Karpas-422 (cell line): Measurements from ENCODE around the gene CSTB. TPM values are rescaled to one million over a fixed set of nuclear protein-coding genes. Genes with fewer than 3 reads are reported as not detected.

ENCODE experiments used
- DNase-seq: peaks from one replicate; pipeline ENCODE4 v3.0.0-alpha.2; 2015
- H2AFZ ChIP-seq: fragments of 200-600 bp; sonication (generic); 2 replicates; pipeline ENCODE4 v1.6.1; 2014; ENCODE audit warnings: antibody characterized with exemption, low read length, mixed read lengths
- H3K27ac ChIP-seq: fragments of 200-600 bp; sonication (generic); 2 replicates; pipeline ENCODE4 v1.5.1; 2014; ENCODE audit warnings: mild to moderate bottlenecking, low read length, moderate library complexity
- H3K27me3 ChIP-seq: fragments of 200-600 bp; sonication (generic); 2 replicates; pipeline ENCODE4 v1.6.1; 2014; ENCODE audit warnings: low read length, mixed read lengths
- H3K36me3 ChIP-seq: fragments of 200-600 bp; sonication (generic); 2 replicates; pipeline ENCODE4 v1.6.1; 2014; ENCODE audit warnings: low read length, mixed read lengths; ENCODE audit not compliant: insufficient read depth
- H3K4me1 ChIP-seq: fragments of 200-600 bp; sonication (generic); 2 replicates; pipeline ENCODE4 v1.6.1; 2014; ENCODE audit warnings: mild to moderate bottlenecking, low read length, mixed read lengths
- H3K4me2 ChIP-seq: fragments of 200-600 bp; sonication (generic); 2 replicates; pipeline ENCODE4 v1.6.1; 2014; ENCODE audit warnings: low read length, low read depth, mild to moderate bottlenecking; ENCODE audit not compliant: poor library complexity, severe bottlenecking
- H3K4me3 ChIP-seq: fragments of 200-600 bp; sonication (generic); 2 replicates; pipeline ENCODE4 v1.5.1; 2014; ENCODE audit warnings: mild to moderate bottlenecking, antibody characterized with exemption, low read length, mixed read lengths
- H3K79me2 ChIP-seq: fragments of 200-600 bp; sonication (generic); 2 replicates; pipeline ENCODE4 v1.6.1; 2014; ENCODE audit warnings: mild to moderate bottlenecking, low read length, mixed read lengths
- H3K9ac ChIP-seq: fragments of 200-600 bp; sonication (generic); 2 replicates; pipeline ENCODE4 v1.6.0; 2014; ENCODE audit warnings: low read length
- H3K9me2 ChIP-seq: fragments of 200-600 bp; sonication (generic), shearing (Covaris generic); replicated peaks from 2 replicates; pipeline ENCODE4 v1.6.0; 2014; ENCODE audit warnings: mild to moderate bottlenecking, low read length, moderate library complexity; ENCODE audit not compliant: insufficient read depth
- H3K9me3 ChIP-seq: fragments of 300-700, 200-600 bp; sonication (generic); 2 replicates; pipeline ENCODE4 v1.6.1; 2014; ENCODE audit warnings: low read length, mixed read lengths
- H4K20me1 ChIP-seq: fragments of 200-600 bp; sonication (generic); 2 replicates; pipeline ENCODE4 v1.6.1; 2014; ENCODE audit warnings: mild to moderate bottlenecking, antibody characterized with exemption, low read length, low read depth; ENCODE audit not compliant: insufficient read depth
- total RNA-seq: library from RNA; depleted of rRNA; stranded (reverse); fragments of >200 nt; shearing (Covaris generic); gene quantifications from 2 replicates; pipeline ENCODE4 v1.2.3, GENCODE V29; 2014; ENCODE audit warnings: low replicate concordance

Gene CSTB
- total RNA-seq, 1 experiment from 2014 or later, result 28.0 TPM

GRCh38 chr21:43790010-43790524, 14.0 kb upstream of the CSTB start:
- H3K27ac ChIP-seq, result peak overlapping the region; percentile 37; the same call in 1 of the 2 replicates
- H3K9me3 ChIP-seq, result no peaks in the 10 kb centered on the region
- peaks cover 17% of the 10 kb centered on the region for H4K20me1 ChIP-seq
- H3K27me3 ChIP-seq, result no peaks in the 10 kb centered on the region
- no peak overlapping the region for H2AFZ ChIP-seq
- H3K4me2 ChIP-seq, result peak overlapping the region; percentile 97
- H3K4me1 ChIP-seq, result peaks cover 17% of the 10 kb centered on the region
- DNase-seq, result no peak
- no peaks in the 10 kb centered on the region for H3K9me2 ChIP-seq
- peaks cover 26% of the 10 kb centered on the region; the same call in 1 of the 2 replicates for H3K36me3 ChIP-seq
- peaks cover 47% of the 10 kb centered on the region for H3K79me2 ChIP-seq
- H3K4me3 ChIP-seq, result peak overlapping the region; percentile 97
- H3K9ac ChIP-seq, result peak overlapping the region; percentile 98

- H2AFZ ChIP-seq, result peak within 1 kb of the TSS; percentile 82
These were observed 13.3 kb upstream of the CSTB start, which contains the start of gene RRP1 for GRCh38 chr21:43789276-43790009. Gene RRP1, plus strand, starts transcription at chr21:43789577. Its CDS starts 53 bp downstream, at chr21:43789630.

GRCh38 chr21:43786807-43787440, 10.8 kb upstream of the CSTB start:
- Histone ChIP-seq H2AFZ (no peak overlapping the region), H3K36me3 (peaks cover 6% of the 10 kb centered on the region; the same call in 1 of the 2 replicates), H3K27ac (no peak overlapping the region), H3K79me2 (peaks cover 26% of the 10 kb centered on the region), H3K9ac (no peak overlapping the region), H3K4me1 (peaks cover 17% of the 10 kb centered on the region), H3K4me3 (no peak overlapping the region), H3K9me3 (no peaks in the 10 kb centered on the region), H3K9me2 (no peaks in the 10 kb centered on the region), H4K20me1 (peaks cover 7% of the 10 kb centered on the region), H3K4me2 (no peak overlapping the region), H3K27me3 (no peaks in the 10 kb centered on the region)
- DNase-seq, result no peak

More at GRCh38 chr21:43789276-43790009, 13.3 kb upstream of the CSTB start, which contains the start of gene RRP1:
- H3K27ac ChIP-seq, result peak within 1 kb of the TSS; percentile 52
- peak; percentile 97 for DNase-seq
- H3K4me3 ChIP-seq, result peak within 1 kb of the TSS; percentile 97
- peaks cover 26% of the 10 kb centered on the region; the same call in 1 of the 2 replicates for H3K36me3 ChIP-seq
- no peaks in the 10 kb centered on the region for H3K9me3 ChIP-seq
- H3K9ac ChIP-seq, result peak within 1 kb of the TSS; percentile 98
- H3K27me3 ChIP-seq, result no peaks in the 10 kb centered on the region
- H3K4me2 ChIP-seq, result peak within 1 kb of the TSS; percentile 97
- no peaks in the 10 kb centered on the region for H3K9me2 ChIP-seq
- peaks cover 17% of the 10 kb centered on the region for H3K4me1 ChIP-seq
- peaks cover 43% of the 10 kb centered on the region for H3K79me2 ChIP-seq
- H4K20me1 ChIP-seq, result peaks cover 11% of the 10 kb centered on the region

- no peak overlapping the region for H2AFZ ChIP-seq
These were observed 10.2 kb upstream of the CSTB start for GRCh38 chr21:43786300-43786806.

GRCh38 chr21:43785134-43785533, 9.0 kb upstream of the CSTB start:
- Histone ChIP-seq H3K4me3 (no peak overlapping the region), H3K27me3 (no peaks in the 10 kb centered on the region), H3K9ac (no peak overlapping the region), H2AFZ (no peak overlapping the region), H3K9me2 (no peaks in the 10 kb centered on the region), H3K27ac (no peak overlapping the region), H3K4me1 (peaks cover 12% of the 10 kb centered on the region), H3K4me2 (no peak overlapping the region), H4K20me1 (peaks cover 4% of the 10 kb centered on the region), H3K79me2 (peaks cover 8% of the 10 kb centered on the region), H3K36me3 (no peaks in the 10 kb centered on the region), H3K9me3 (no peaks in the 10 kb centered on the region)
- no peak for DNase-seq

More at GRCh38 chr21:43786300-43786806, 10.2 kb upstream of the CSTB start:
- Histone ChIP-seq H3K9me3 (no peaks in the 10 kb centered on the region), H3K79me2 (peaks cover 20% of the 10 kb centered on the region), H4K20me1 (peaks cover 4% of the 10 kb centered on the region), H3K4me3 (no peak overlapping the region), H3K4me1 (peaks cover 17% of the 10 kb centered on the region), H3K27me3 (no peaks in the 10 kb centered on the region), H3K27ac (no peak overlapping the region), H3K9me2 (no peaks in the 10 kb centered on the region), H3K9ac (no peak overlapping the region), H3K36me3 (peaks cover 6% of the 10 kb centered on the region; the same call in 1 of the 2 replicates), H3K4me2 (no peak overlapping the region)
- peak; percentile 40 for DNase-seq

- no peak for DNase-seq
- Histone ChIP-seq H4K20me1 (no peaks in the 10 kb centered on the region), H3K4me1 (peaks cover 5% of the 10 kb centered on the region), H3K79me2 (no peaks in the 10 kb centered on the region), H3K9ac (no peak overlapping the region), H3K9me2 (no peaks in the 10 kb centered on the region), H3K4me2 (no peak overlapping the region), H3K36me3 (no peaks in the 10 kb centered on the region), H3K27ac (no peak overlapping the region), H3K27me3 (no peaks in the 10 kb centered on the region), H3K9me3 (no peaks in the 10 kb centered on the region), H2AFZ (no peak overlapping the region), H3K4me3 (no peak overlapping the region)
These were observed 7.1 kb upstream of the CSTB start for GRCh38 chr21:43783098-43783700.

GRCh38 chr21:43782431-43783097, 6.5 kb upstream of the CSTB start:
- no peak overlapping the region for H3K27ac ChIP-seq
- no peak for DNase-seq
- no peak overlapping the region for H2AFZ ChIP-seq
- no peaks in the 10 kb centered on the region for H3K9me3 ChIP-seq
- H3K4me2 ChIP-seq, result no peak overlapping the region
- no peaks in the 10 kb centered on the region for H3K9me2 ChIP-seq
- no peak overlapping the region for H3K4me3 ChIP-seq
- no peak overlapping the region for H3K9ac ChIP-seq
- no peaks in the 10 kb centered on the region for H3K79me2 ChIP-seq
- H3K27me3 ChIP-seq, result no peaks in the 10 kb centered on the region
- no peaks in the 10 kb centered on the region for H4K20me1 ChIP-seq
- peaks cover 5% of the 10 kb centered on the region for H3K4me1 ChIP-seq
- H3K36me3 ChIP-seq, result no peaks in the 10 kb centered on the region
